ENCODE results near the gene CLPSL2.

CLPSL2 gene

DNA sequence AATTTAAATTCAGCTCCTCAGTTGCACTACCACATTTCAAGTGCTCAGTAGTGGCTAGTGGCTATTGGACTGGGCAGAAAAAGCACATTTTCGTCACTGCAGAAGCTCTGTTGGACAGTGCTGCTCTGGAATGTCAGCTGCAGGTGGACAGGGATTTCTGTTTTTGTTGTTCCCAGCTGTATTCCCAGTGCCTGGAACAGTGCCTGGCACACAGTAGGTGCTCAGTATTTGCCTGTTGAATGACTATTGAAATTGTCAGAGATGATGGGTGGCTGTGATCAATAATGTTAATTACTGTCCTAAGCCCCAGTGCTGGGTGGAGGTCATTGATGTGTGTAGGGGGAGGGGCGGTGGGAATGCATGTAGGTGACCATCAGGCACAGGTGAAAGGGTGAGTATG, 9.9 kb downstream of the CLPSL2 start:
- H3F3A ChIP-seq (ENCODE audit: insufficient read depth, low read length) = no peaks in the 10 kb centered on the region
- DNase-seq = no peak
- no peaks in the 10 kb centered on the region for H3K79me2 ChIP-seq (ENCODE audit: low read length)
- H3K4me2 ChIP-seq (ENCODE audit: low read depth, low read length) = no peak overlapping the region
- H3K9me2 ChIP-seq (replicated peaks; ENCODE audit: insufficient read depth, low read length) = no peaks in the 10 kb centered on the region
- H3K9ac ChIP-seq (ENCODE audit: low read length) = no peak overlapping the region
- no peak overlapping the region for H3K4me3 ChIP-seq (ENCODE audit: low read length)
- no peak overlapping the region for H2AFZ ChIP-seq (ENCODE audit: low read length)
- no peaks in the 10 kb centered on the region for H3K4me1 ChIP-seq (ENCODE audit: low read length)
- no peaks in the 10 kb centered on the region for H3K36me3 ChIP-seq (replicated peaks; ENCODE audit: insufficient read depth, low read length)
- no peaks in the 10 kb centered on the region for H4K20me1 ChIP-seq (ENCODE audit: insufficient read depth, low read length)
- H3K27ac ChIP-seq (ENCODE audit: low read length) = no peak overlapping the region
- TF ChIP-seq EZH2 (optimal IDR thresholded peaks at IDR 0.05; ENCODE audit: low read depth, low read length) (no peak), EZH2phosphoT487 (IDR thresholded peaks at IDR 0.05; ENCODE audit: low read length) (no peak)
- TF ChIP-seq, protein P1, sequence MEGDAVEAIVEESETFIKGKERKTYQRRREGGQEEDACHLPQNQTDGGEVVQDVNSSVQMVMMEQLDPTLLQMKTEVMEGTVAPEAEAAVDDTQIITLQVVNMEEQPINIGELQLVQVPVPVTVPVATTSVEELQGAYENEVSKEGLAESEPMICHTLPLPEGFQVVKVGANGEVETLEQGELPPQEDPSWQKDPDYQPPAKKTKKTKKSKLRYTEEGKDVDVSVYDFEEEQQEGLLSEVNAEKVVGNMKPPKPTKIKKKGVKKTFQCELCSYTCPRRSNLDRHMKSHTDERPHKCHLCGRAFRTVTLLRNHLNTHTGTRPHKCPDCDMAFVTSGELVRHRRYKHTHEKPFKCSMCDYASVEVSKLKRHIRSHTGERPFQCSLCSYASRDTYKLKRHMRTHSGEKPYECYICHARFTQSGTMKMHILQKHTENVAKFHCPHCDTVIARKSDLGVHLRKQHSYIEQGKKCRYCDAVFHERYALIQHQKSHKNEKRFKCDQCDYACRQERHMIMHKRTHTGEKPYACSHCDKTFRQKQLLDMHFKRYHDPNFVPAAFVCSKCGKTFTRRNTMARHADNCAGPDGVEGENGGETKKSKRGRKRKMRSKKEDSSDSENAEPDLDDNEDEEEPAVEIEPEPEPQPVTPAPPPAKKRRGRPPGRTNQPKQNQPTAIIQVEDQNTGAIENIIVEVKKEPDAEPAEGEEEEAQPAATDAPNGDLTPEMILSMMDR (IDR thresholded peaks at IDR 0.05; ENCODE audit: low read length) = no peak
- no peaks in the 10 kb centered on the region for H3K9me3 ChIP-seq (replicated peaks; ENCODE audit: insufficient read depth, low read length)
- H3K27me3 ChIP-seq (replicated peaks; ENCODE audit: insufficient read depth, low read length) = peaks cover 12% of the 10 kb centered on the region; the same call in 1 of the 2 replicates

DNA sequence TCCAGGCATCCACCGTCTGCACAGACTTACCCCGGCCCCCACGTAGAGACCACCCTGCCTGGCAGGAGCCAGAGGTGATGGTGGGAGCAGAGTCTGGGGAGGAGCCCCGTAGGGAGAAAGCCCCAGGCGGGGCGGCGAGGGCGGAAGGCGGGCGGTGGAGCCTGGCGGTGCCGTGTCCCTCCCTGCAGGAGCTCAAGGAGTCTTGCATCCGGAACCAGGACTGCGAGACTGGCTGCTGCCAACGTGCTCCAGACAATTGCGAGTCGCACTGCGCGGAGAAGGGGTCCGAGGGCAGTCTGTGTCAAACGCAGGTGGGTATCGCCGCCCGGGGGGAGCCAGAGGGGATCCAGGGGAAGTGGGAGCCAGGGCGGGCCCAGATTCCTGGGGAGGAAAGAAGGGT, 10.4 kb downstream of the CLPSL2 start:
- H3F3A ChIP-seq (ENCODE audit: insufficient read depth, low read length) = no peaks in the 10 kb centered on the region
- H3K9me2 ChIP-seq (replicated peaks; ENCODE audit: insufficient read depth, low read length) = no peaks in the 10 kb centered on the region
- H3K27me3 ChIP-seq (replicated peaks; ENCODE audit: insufficient read depth, low read length) = peaks cover 12% of the 10 kb centered on the region; the same call in 1 of the 2 replicates
- TF ChIP-seq, protein P1 (IDR thresholded peaks at IDR 0.05; ENCODE audit: low read length) = no peak
- TF ChIP-seq EZH2phosphoT487 (IDR thresholded peaks at IDR 0.05; ENCODE audit: low read length) (no peak), EZH2 (optimal IDR thresholded peaks at IDR 0.05; ENCODE audit: low read depth, low read length) (no peak)
- no peaks in the 10 kb centered on the region for H3K36me3 ChIP-seq (replicated peaks; ENCODE audit: insufficient read depth, low read length)
- H3K27ac ChIP-seq (ENCODE audit: low read length) = no peak overlapping the region
- no peaks in the 10 kb centered on the region for H4K20me1 ChIP-seq (ENCODE audit: insufficient read depth, low read length)
- H3K79me2 ChIP-seq (ENCODE audit: low read length) = no peaks in the 10 kb centered on the region
- H3K9me3 ChIP-seq (replicated peaks; ENCODE audit: insufficient read depth, low read length) = no peaks in the 10 kb centered on the region
- no peak overlapping the region for H3K9ac ChIP-seq (ENCODE audit: low read length)
- no peak overlapping the region for H3K4me2 ChIP-seq (ENCODE audit: low read depth, low read length)
- no peak for DNase-seq
- no peak overlapping the region for H3K4me3 ChIP-seq (ENCODE audit: low read length)
- H2AFZ ChIP-seq (ENCODE audit: low read length) = no peak overlapping the region
- no peaks in the 10 kb centered on the region for H3K4me1 ChIP-seq (ENCODE audit: low read length)

DNA sequence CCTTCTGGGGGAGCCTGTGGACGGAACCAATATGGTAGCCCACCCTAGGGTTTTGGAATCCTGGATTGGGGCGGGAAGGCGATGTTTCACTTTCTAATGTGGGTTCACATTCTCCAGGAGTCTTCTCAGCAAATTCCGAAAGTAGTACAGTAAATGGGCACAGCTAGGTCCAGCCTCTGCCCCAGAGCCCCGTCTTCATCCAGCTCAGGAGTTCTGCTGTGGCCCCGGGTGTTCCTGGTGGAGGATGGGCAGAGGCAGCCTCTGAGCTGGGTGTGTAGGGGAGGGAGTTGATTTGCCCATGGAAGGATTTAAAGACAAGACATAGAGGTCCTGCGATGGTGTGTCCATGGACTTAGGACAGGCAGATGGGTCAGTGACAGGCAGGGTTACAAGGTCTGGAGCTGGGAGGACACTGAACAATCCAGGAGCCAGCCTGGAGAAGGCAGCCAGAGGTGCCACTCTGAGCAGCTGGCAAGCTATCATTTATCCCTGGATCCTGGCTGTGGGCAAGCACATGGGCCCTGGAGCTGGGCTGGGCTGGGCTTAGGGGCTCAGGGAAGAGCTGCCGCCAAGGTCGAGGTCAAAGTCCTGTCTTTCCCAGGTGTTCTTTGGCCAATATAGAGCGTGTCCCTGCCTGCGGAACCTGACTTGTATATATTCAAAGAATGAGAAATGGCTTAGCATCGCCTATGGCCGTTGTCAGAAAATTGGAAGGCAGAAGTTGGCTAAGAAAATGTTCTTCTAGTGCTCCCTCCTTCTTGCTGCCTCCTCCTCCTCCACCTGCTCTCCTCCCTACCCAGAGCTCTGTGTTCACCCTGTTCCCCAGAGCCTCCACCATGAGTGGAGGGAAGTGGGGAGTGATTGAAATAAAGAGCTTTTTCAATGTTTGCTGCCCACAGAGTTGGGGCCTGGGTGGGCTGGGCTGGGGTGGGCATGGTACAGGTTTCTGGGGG, 11.1 kb downstream of the CLPSL2 start:
- H3K36me3 ChIP-seq (replicated peaks; ENCODE audit: insufficient read depth, low read length) = no peaks in the 10 kb centered on the region
- H3F3A ChIP-seq (ENCODE audit: insufficient read depth, low read length) = no peaks in the 10 kb centered on the region
- H4K20me1 ChIP-seq (ENCODE audit: insufficient read depth, low read length) = no peaks in the 10 kb centered on the region
- H3K9ac ChIP-seq (ENCODE audit: low read length) = no peak overlapping the region
- peaks cover 12% of the 10 kb centered on the region; the same call in 1 of the 2 replicates for H3K27me3 ChIP-seq (replicated peaks; ENCODE audit: insufficient read depth, low read length)
- H3K4me2 ChIP-seq (ENCODE audit: low read depth, low read length) = no peak overlapping the region
- TF ChIP-seq, protein P1 (IDR thresholded peaks at IDR 0.05; ENCODE audit: low read length) = no peak
- TF ChIP-seq EZH2 (optimal IDR thresholded peaks at IDR 0.05; ENCODE audit: low read depth, low read length) = no peak
- no peak for TF ChIP-seq EZH2phosphoT487 (IDR thresholded peaks at IDR 0.05; ENCODE audit: low read length)
- H3K9me3 ChIP-seq (replicated peaks; ENCODE audit: insufficient read depth, low read length) = no peaks in the 10 kb centered on the region
- no peaks in the 10 kb centered on the region for H3K4me1 ChIP-seq (ENCODE audit: low read length)
- H3K27ac ChIP-seq (ENCODE audit: low read length) = no peak overlapping the region
- DNase-seq = no peak
- H3K4me3 ChIP-seq (ENCODE audit: low read length) = no peak overlapping the region
- H3K79me2 ChIP-seq (ENCODE audit: low read length) = no peaks in the 10 kb centered on the region
- no peaks in the 10 kb centered on the region for H3K9me2 ChIP-seq (replicated peaks; ENCODE audit: insufficient read depth, low read length)
- no peak overlapping the region for H2AFZ ChIP-seq (ENCODE audit: low read length)

Data from MM.1S (cell line).